Measurements from ENCODE around the gene SLC9A9. TPM values are rescaled to one million over a fixed set of nuclear protein-coding genes. Genes with fewer than 3 reads are reported as not detected.

SLC9A9 gene
- polyA plus RNA-seq, 1 experiment, result 13.4 TPM

GRCh38 chr3:143221446-143221845 lies 626.8 kb downstream of the SLC9A9 start:
- Histone ChIP-seq H3K4me3 (ENCODE audit: low read depth, low read length) (no peak overlapping the region), H3K27ac (ENCODE audit: low read depth, low read length) (no peak overlapping the region), H3K9me3 (ENCODE audit: control insufficient read depth, insufficient read depth, low read length) (no peaks in the 10 kb centered on the region), H3K27me3 (ENCODE audit: control insufficient read depth, insufficient read depth, low read length) (no peaks in the 10 kb centered on the region)
- DNase-seq (ENCODE audit: low read depth, low spot score), result no peak
- ChIA-PET POLR2A (no interaction called here), CTCF (no interaction called here)
- TF ChIP-seq, protein P1, sequence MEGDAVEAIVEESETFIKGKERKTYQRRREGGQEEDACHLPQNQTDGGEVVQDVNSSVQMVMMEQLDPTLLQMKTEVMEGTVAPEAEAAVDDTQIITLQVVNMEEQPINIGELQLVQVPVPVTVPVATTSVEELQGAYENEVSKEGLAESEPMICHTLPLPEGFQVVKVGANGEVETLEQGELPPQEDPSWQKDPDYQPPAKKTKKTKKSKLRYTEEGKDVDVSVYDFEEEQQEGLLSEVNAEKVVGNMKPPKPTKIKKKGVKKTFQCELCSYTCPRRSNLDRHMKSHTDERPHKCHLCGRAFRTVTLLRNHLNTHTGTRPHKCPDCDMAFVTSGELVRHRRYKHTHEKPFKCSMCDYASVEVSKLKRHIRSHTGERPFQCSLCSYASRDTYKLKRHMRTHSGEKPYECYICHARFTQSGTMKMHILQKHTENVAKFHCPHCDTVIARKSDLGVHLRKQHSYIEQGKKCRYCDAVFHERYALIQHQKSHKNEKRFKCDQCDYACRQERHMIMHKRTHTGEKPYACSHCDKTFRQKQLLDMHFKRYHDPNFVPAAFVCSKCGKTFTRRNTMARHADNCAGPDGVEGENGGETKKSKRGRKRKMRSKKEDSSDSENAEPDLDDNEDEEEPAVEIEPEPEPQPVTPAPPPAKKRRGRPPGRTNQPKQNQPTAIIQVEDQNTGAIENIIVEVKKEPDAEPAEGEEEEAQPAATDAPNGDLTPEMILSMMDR (IDR thresholded peaks at IDR 0.05; ENCODE audit: low read depth, low read length), result no peak

DNA sequence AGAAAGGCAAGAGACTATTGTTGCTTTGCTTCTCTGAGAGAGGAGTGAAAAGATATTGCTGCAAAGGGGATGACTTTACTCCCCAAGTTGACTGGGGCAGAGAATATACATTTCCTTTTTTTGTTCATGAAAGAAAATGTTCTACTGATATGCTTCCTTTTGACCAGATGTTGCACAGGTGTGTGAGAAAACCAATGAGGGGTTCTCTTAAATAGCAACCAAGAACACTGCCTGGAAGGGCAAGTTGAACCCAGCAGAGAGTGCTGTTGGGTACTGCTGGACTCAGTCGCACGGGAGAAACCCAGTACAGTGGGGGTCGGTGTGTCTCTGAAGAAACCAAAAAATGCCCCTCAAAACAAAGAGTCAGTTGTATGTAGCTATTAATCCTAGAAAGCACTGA lies 627.5 kb downstream of the SLC9A9 start:
- TF ChIP-seq, protein P1 (IDR thresholded peaks at IDR 0.05; ENCODE audit: low read depth, low read length), result no peak
- Histone ChIP-seq H3K9me3 (ENCODE audit: control insufficient read depth, insufficient read depth, low read length) (no peaks in the 10 kb centered on the region), H3K27me3 (ENCODE audit: control insufficient read depth, insufficient read depth, low read length) (no peaks in the 10 kb centered on the region), H3K27ac (ENCODE audit: low read depth, low read length) (no peak overlapping the region), H3K4me3 (ENCODE audit: low read depth, low read length) (no peak overlapping the region)
- POLR2A ChIA-PET, result no interaction called here
- no peak for DNase-seq (ENCODE audit: low read depth, low spot score)
- CTCF ChIA-PET, result no interaction called here

GRCh38 chr3:143218166-143218835 lies 630.0 kb downstream of the SLC9A9 start:
- no peak overlapping the region for H3K27ac ChIP-seq (ENCODE audit: low read depth, low read length)
- POLR2A ChIA-PET, result no interaction called here
- no peaks in the 10 kb centered on the region for H3K9me3 ChIP-seq (ENCODE audit: control insufficient read depth, insufficient read depth, low read length)
- H3K27me3 ChIP-seq (ENCODE audit: control insufficient read depth, insufficient read depth, low read length), result peaks cover 3% of the 10 kb centered on the region
- no peak overlapping the region for H3K4me3 ChIP-seq (ENCODE audit: low read depth, low read length)
- CTCF ChIA-PET, result interaction anchor here (1.0 kb wide), 1 partner anchor 426 kb away, joined by 4 read pairs; no protein-coding TSS in a partner anchor
- DNase-seq (ENCODE audit: low read depth, low spot score), result no peak
- TF ChIP-seq, protein P1 (IDR thresholded peaks at IDR 0.05; ENCODE audit: low read depth, low read length), result no peak

DNA sequence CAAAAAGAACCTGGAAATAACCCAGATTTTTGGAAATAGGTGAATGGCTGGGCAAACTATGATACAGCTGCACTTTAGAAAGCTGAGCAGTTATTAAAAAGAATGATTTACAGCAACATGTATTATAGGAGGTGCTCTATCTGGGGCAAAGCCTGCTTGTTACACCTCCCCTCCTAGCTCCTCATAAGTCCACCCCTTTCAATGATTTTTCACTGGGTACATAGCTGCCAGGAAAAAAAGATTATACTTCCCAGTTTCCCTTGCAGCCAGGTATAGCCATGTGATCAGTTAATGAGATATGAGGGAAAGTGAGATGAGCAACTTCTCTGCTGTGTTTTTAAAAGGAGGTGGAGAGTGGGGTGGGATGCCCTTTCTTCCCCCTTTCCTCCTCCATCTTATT lies 631.0 kb downstream of the SLC9A9 start:
- Histone ChIP-seq H3K27ac (ENCODE audit: low read depth, low read length) (no peak overlapping the region), H3K4me3 (ENCODE audit: low read depth, low read length) (no peak overlapping the region), H3K9me3 (ENCODE audit: control insufficient read depth, insufficient read depth, low read length) (no peaks in the 10 kb centered on the region), H3K27me3 (ENCODE audit: control insufficient read depth, insufficient read depth, low read length) (peaks cover 3% of the 10 kb centered on the region)
- ChIA-PET CTCF (no interaction called here), POLR2A (no interaction called here)
- no peak for DNase-seq (ENCODE audit: low read depth, low spot score)
- TF ChIP-seq, protein P1 (IDR thresholded peaks at IDR 0.05; ENCODE audit: low read depth, low read length), result no peak

DNA sequence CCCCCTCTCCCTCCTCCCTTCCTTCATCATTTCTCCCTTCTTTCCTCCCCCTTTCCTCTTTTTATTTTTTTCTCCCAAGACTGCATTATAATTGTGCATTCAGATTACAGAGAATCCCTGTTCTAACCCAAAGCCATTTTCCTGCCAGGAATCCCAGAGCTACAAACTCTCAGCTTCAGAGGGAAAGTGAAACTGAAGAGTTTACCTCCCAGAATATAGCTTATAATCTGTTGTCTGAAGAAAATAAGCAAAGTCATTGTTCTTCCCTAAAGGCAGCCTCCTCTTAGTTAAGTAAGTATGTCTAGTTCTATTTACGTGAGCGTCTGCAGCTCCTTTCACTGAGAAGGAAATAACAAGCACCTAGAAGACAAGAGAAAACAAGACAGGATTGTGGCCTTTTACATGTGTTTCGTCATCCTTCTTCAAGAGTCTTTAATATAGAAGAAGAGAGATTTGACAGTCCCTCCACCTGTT lies 631.5 kb downstream of the SLC9A9 start:
- no peak for DNase-seq (ENCODE audit: low read depth, low spot score)
- ChIA-PET POLR2A (interaction anchor here (0.6 kb wide), 1 partner anchor 138 kb away, joined by 3 read pairs; no protein-coding TSS in a partner anchor), CTCF (interaction anchor here (0.7 kb wide), 1 partner anchor 214 kb away, joined by 3 read pairs; no protein-coding TSS in a partner anchor)
- Histone ChIP-seq H3K27ac (ENCODE audit: low read depth, low read length) (no peak overlapping the region), H3K9me3 (ENCODE audit: control insufficient read depth, insufficient read depth, low read length) (no peaks in the 10 kb centered on the region), H3K27me3 (ENCODE audit: control insufficient read depth, insufficient read depth, low read length) (peaks cover 3% of the 10 kb centered on the region), H3K4me3 (ENCODE audit: low read depth, low read length) (no peak overlapping the region)
- TF ChIP-seq, protein P1 (IDR thresholded peaks at IDR 0.05; ENCODE audit: low read depth, low read length), result no peak

All from AG04450 (cell line).